WI38 (cell line): Measurements from ENCODE around the gene ZC2HC1B.
A peak's percentile ranks its signal among the peaks of the same experiment; 100 is the strongest.

Experiments
- H3K4me3 ChIP-seq: 2 replicates; pipeline ENCODE4 v1.5.1; 2011; ENCODE audit warnings: low read depth, mild to moderate bottlenecking, control low read depth, low read length
- CTCF ChIP-seq: IDR thresholded peaks from 2 replicates; pipeline ENCODE4 v1.5.1; 2012; ENCODE audit warnings: low read depth, mild to moderate bottlenecking, control low read depth, low read length

The ZC2HC1B gene

GRCh38 chr6:143936778-143937667, 72.7 kb downstream of the ZC2HC1B start:
- no peak overlapping the region for H3K4me3 ChIP-seq
- TF ChIP-seq CTCF, result no peak

- no peak for TF ChIP-seq CTCF
- no peak overlapping the region for H3K4me3 ChIP-seq
Measured at GRCh38 chr6:143937668-143937970, 73.3 kb downstream of the ZC2HC1B start.

GRCh38 chr6:143939364-143939763, 75.1 kb downstream of the ZC2HC1B start:
- no peak for TF ChIP-seq CTCF
- no peak overlapping the region for H3K4me3 ChIP-seq

- TF ChIP-seq CTCF, result peak; percentile 57
- no peak overlapping the region for H3K4me3 ChIP-seq
Measured at GRCh38 chr6:143940011-143940597, 75.8 kb downstream of the ZC2HC1B start.

- TF ChIP-seq CTCF, result peak; percentile 64
- no peak overlapping the region for H3K4me3 ChIP-seq
Measured at GRCh38 chr6:143941852-143942627, 77.8 kb downstream of the ZC2HC1B start.

GRCh38 chr6:143948208-143948607, 83.9 kb downstream of the ZC2HC1B start:
- no peak for TF ChIP-seq CTCF
- H3K4me3 ChIP-seq, result no peak overlapping the region

- no peak for TF ChIP-seq CTCF
- H3K4me3 ChIP-seq, result no peak overlapping the region
Measured at GRCh38 chr6:143949535-143949934, 85.3 kb downstream of the ZC2HC1B start.
